NCI-H69 (cell line): Measurements from ENCODE around the gene MAN2C1.

Experiments used
- DNase-seq: peaks from one replicate; lab custom pipeline; 2025; lab: John Stamatoyannopoulos, UW

The MAN2C1 gene

GRCh38 chr15:75309711-75310110 lies 58.7 kb downstream of the MAN2C1 start:
- DNase-seq = no peak

- DNase-seq = peak; percentile 61
These were observed 60.5 kb downstream of the MAN2C1 start for GRCh38 chr15:75307778-75308390.

GRCh38 chr15:75306188-75306587 lies 62.2 kb downstream of the MAN2C1 start:
- DNase-seq = no peak
